IMR-90 (cell line): ENCODE measurements around the gene RAB25.

Experiments
- CEBPB ChIP-seq: IDR thresholded peaks from 2 replicates; pipeline ENCODE4 v1.6.1; 2012; ENCODE audit warnings: low read depth, low read length, improper control_type of control experiment
- CHD1 ChIP-seq: IDR thresholded peaks from 2 replicates; pipeline ENCODE4 v1.6.1; 2012; ENCODE audit warnings: low read depth, low read length, improper control_type of control experiment
- CTCF ChIP-seq: conservative IDR thresholded peaks from 2 replicates; pipeline ENCODE4 v1.5.1; 2012; ENCODE audit warnings: mild to moderate bottlenecking, low read depth, low read length, improper control_type of control experiment
- ELK1 ChIP-seq: fragments of 150-350 bp; IDR thresholded peaks from 2 replicates; pipeline ENCODE4 v1.6.1; 2016; ENCODE audit warnings: low read depth, mild to moderate bottlenecking, low read length, moderate library complexity, borderline replicate concordance
- FOS ChIP-seq: fragments of 150-350 bp; IDR thresholded peaks from 2 replicates; pipeline ENCODE4 v1.6.1; 2016; ENCODE audit warnings: low read depth, low read length
- MAFK ChIP-seq: IDR thresholded peaks from 2 replicates; pipeline ENCODE4 v1.6.1; 2012; ENCODE audit warnings: low read depth, low read length, improper control_type of control experiment
- MAZ ChIP-seq: IDR thresholded peaks from 2 replicates; pipeline ENCODE4 v1.6.1; 2012; ENCODE audit warnings: low read depth, mild to moderate bottlenecking, low read length, improper control_type of control experiment, moderate library complexity, borderline replicate concordance
- MXI1 ChIP-seq: IDR thresholded peaks from 2 replicates; pipeline ENCODE4 v1.6.1; 2012; ENCODE audit warnings: low read depth, mild to moderate bottlenecking, low read length, moderate library complexity, borderline replicate concordance
- NFE2L2 ChIP-seq: fragments of 150-350 bp; IDR thresholded peaks from 2 replicates; pipeline ENCODE4 v1.6.1; 2016; ENCODE audit warnings: low read depth, mild to moderate bottlenecking, low read length
- POLR2A ChIP-seq: IDR thresholded peaks from 2 replicates; pipeline ENCODE4 v1.6.1; 2012; ENCODE audit warnings: mild to moderate bottlenecking, low read depth, low read length
- RAD21 ChIP-seq: IDR thresholded peaks from 2 replicates; pipeline ENCODE4 v1.6.1; 2012; ENCODE audit warnings: low read length, improper control_type of control experiment
- RFX5 ChIP-seq: IDR thresholded peaks from 2 replicates; pipeline ENCODE4 v1.8.0; 2012; ENCODE audit warnings: low read depth, mild to moderate bottlenecking, low read length, moderate library complexity
- SMC3 ChIP-seq: fragments of 150-350 bp; IDR thresholded peaks from 2 replicates; pipeline ENCODE4 v1.6.1; 2016; ENCODE audit warnings: low read depth, mild to moderate bottlenecking, antibody characterized with exemption, low read length, moderate library complexity
- USF2 ChIP-seq: fragments of 150-350 bp; IDR thresholded peaks from 2 replicates; pipeline ENCODE4 v1.6.1; 2017; ENCODE audit warnings: mild to moderate bottlenecking, antibody characterized with exemption, low read length, low read depth

- TF ChIP-seq CTCF, result no peak
- TF ChIP-seq CHD1, result no peak
- no peak for TF ChIP-seq POLR2A
- no peak for TF ChIP-seq FOS
- no peak for TF ChIP-seq RAD21
- no peak for TF ChIP-seq RFX5
- no peak for TF ChIP-seq MAZ
- no peak for TF ChIP-seq CEBPB
- no peak for TF ChIP-seq SMC3
- TF ChIP-seq USF2, result no peak
- no peak for TF ChIP-seq ELK1
- TF ChIP-seq MAFK, result no peak
- TF ChIP-seq NFE2L2, result no peak
- TF ChIP-seq MXI1, result no peak
Measured at GRCh38 chr1:156081917-156082308, 21.0 kb downstream of the RAB25 start.
